ENCODE results near the gene FBXL12.

The FBXL12 gene

GRCh38 chr19:9811139-9811538 lies 7.7 kb downstream of the FBXL12 start:
- Histone ChIP-seq H3K9me3 (ENCODE audit: control insufficient read depth, low read length) (no peaks in the 10 kb centered on the region), H3K4me1 (ENCODE audit: control insufficient read depth, insufficient read depth, low read length, poor library complexity, severe bottlenecking) (no peaks in the 10 kb centered on the region), H3K36me3 (ENCODE audit: control insufficient read depth, insufficient read depth, low read length) (peaks cover 90% of the 10 kb centered on the region), H3K27ac (ENCODE audit: low read depth, low read length, severe bottlenecking) (no peak overlapping the region), H3K4me3 (ENCODE audit: extremely low read depth, insufficient read depth, low read length, poor library complexity, severe bottlenecking) (no peak overlapping the region)
- WGBS, 2 experiments (ENCODE audit: insufficient coverage in 2 of 2) = 97 to 98% methylated on average over 21 of the region's 21 CpGs

DNA sequence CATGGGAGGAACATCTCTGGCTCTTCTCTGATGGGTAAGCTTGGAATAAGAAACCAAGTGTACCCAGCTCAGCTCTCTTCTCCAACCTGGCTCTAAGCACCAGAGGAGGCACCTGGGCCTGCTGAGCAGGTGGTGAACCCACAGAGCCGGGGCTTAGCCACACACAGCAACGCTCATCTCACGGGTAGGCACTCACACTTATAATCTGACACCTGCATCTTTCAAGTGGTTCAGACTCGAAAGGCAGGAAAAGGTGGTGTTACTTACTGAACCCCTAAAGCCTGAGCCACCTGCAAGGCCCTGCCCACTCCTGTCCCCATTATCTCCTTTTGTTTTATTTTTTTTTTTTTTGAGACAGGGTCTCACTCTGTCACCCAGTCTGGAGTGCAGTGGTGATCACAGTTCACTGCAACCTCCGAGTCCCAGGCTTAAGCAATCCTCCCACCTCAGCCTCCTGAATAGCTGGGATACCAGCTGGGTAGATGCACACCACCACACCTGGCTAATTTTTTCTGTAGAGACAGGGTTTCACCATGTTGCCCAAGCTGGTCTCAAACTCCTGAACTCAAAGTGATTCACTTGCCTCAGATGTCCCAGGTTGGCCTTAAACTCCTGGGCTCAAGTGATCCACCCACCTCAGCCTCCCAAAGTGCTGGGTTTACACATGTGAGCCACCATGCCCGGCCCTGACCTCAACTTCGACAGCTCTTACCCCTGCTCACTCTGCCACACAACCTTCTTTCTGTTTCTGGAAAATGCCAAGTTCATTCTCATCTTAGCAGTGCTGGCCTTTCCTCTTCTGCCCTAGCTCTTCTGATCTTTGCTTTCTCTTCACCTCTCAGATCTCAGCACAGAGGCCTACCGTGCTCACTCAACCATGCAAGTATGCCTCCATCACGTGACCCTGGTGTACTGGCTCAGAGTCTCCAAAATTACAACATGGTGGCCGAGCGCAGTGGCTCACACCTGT lies 9.7 kb downstream of the FBXL12 start:
- H3K4me3 ChIP-seq (ENCODE audit: extremely low read depth, insufficient read depth, low read length, poor library complexity, severe bottlenecking) = no peak overlapping the region
- H3K27ac ChIP-seq (ENCODE audit: low read depth, low read length, severe bottlenecking) = no peak overlapping the region
- peaks cover 86% of the 10 kb centered on the region for H3K36me3 ChIP-seq (ENCODE audit: control insufficient read depth, insufficient read depth, low read length)
- no peaks in the 10 kb centered on the region for H3K9me3 ChIP-seq (ENCODE audit: control insufficient read depth, low read length)
- H3K4me1 ChIP-seq (ENCODE audit: control insufficient read depth, insufficient read depth, low read length, poor library complexity, severe bottlenecking) = no peaks in the 10 kb centered on the region
- WGBS, 2 experiments (ENCODE audit: insufficient coverage in 2 of 2) = 88 to 95% methylated on average over 11 of the region's 11 CpGs

DNA sequence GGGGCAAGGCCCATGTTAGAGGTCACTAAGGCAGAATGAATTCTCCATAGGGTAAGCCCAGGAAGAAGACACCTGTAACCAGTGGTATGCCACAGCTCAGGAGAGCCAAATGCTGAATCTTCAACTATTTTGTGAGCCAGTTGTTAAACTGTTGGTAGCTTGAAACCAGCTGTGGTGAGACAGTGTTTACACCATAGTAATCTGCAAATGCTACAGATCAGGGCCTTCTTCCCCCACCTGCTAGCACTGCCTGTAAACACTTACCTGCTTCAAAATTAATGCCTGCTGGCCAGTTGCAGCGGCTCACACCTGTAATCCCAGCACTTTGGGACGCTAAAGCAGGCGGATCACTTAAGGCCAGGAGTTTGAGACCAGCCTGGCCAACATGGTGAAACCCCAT lies 12.1 kb downstream of the FBXL12 start:
- no peak overlapping the region for H3K4me3 ChIP-seq (ENCODE audit: extremely low read depth, insufficient read depth, low read length, poor library complexity, severe bottlenecking)
- H3K27ac ChIP-seq (ENCODE audit: low read depth, low read length, severe bottlenecking) = no peak overlapping the region
- peaks cover 90% of the 10 kb centered on the region for H3K36me3 ChIP-seq (ENCODE audit: control insufficient read depth, insufficient read depth, low read length)
- no peaks in the 10 kb centered on the region for H3K4me1 ChIP-seq (ENCODE audit: control insufficient read depth, insufficient read depth, low read length, poor library complexity, severe bottlenecking)
- no peaks in the 10 kb centered on the region for H3K9me3 ChIP-seq (ENCODE audit: control insufficient read depth, low read length)
- WGBS, 2 experiments (ENCODE audit: insufficient coverage in 2 of 2) = 100% methylated on average over 1 to 3 of the region's 3 CpGs

GRCh38 chr19:9801976-9802375 lies 16.9 kb downstream of the FBXL12 start:
- H3K27ac ChIP-seq (ENCODE audit: low read depth, low read length, severe bottlenecking) = no peak overlapping the region
- H3K36me3 ChIP-seq (ENCODE audit: control insufficient read depth, insufficient read depth, low read length) = peaks cover 48% of the 10 kb centered on the region
- H3K4me3 ChIP-seq (ENCODE audit: extremely low read depth, insufficient read depth, low read length, poor library complexity, severe bottlenecking) = no peak overlapping the region
- 89 to 94% methylated on average over 9 of the region's 10 CpGs for WGBS, 2 experiments (ENCODE audit: insufficient coverage in 2 of 2)
- no peaks in the 10 kb centered on the region for H3K4me1 ChIP-seq (ENCODE audit: control insufficient read depth, insufficient read depth, low read length, poor library complexity, severe bottlenecking)
- no peaks in the 10 kb centered on the region for H3K9me3 ChIP-seq (ENCODE audit: control insufficient read depth, low read length)

GRCh38 chr19:9799162-9799561 lies 19.7 kb downstream of the FBXL12 start:
- Histone ChIP-seq H3K4me1 (ENCODE audit: control insufficient read depth, insufficient read depth, low read length, poor library complexity, severe bottlenecking) (no peaks in the 10 kb centered on the region), H3K27ac (ENCODE audit: low read depth, low read length, severe bottlenecking) (no peak overlapping the region), H3K36me3 (ENCODE audit: control insufficient read depth, insufficient read depth, low read length) (peaks cover 25% of the 10 kb centered on the region), H3K9me3 (ENCODE audit: control insufficient read depth, low read length) (no peaks in the 10 kb centered on the region), H3K4me3 (ENCODE audit: extremely low read depth, insufficient read depth, low read length, poor library complexity, severe bottlenecking) (no peak overlapping the region)

GRCh38 chr19:9797871-9798270 lies 21.0 kb downstream of the FBXL12 start:
- Histone ChIP-seq H3K9me3 (ENCODE audit: control insufficient read depth, low read length) (no peaks in the 10 kb centered on the region), H3K27ac (ENCODE audit: low read depth, low read length, severe bottlenecking) (no peak overlapping the region), H3K4me1 (ENCODE audit: control insufficient read depth, insufficient read depth, low read length, poor library complexity, severe bottlenecking) (no peaks in the 10 kb centered on the region), H3K36me3 (ENCODE audit: control insufficient read depth, insufficient read depth, low read length) (peaks cover 12% of the 10 kb centered on the region), H3K4me3 (ENCODE audit: extremely low read depth, insufficient read depth, low read length, poor library complexity, severe bottlenecking) (no peak overlapping the region)
- 88 to 98% methylated on average over 4 to 5 of the region's 5 CpGs for WGBS, 2 experiments (ENCODE audit: insufficient coverage in 2 of 2)

GRCh38 chr19:9796113-9796773 lies 22.6 kb downstream of the FBXL12 start:
- no peak overlapping the region for H3K4me3 ChIP-seq (ENCODE audit: extremely low read depth, insufficient read depth, low read length, poor library complexity, severe bottlenecking)
- H3K9me3 ChIP-seq (ENCODE audit: control insufficient read depth, low read length) = no peaks in the 10 kb centered on the region
- H3K27ac ChIP-seq (ENCODE audit: low read depth, low read length, severe bottlenecking) = peak overlapping the region; percentile 39
- no peaks in the 10 kb centered on the region for H3K4me1 ChIP-seq (ENCODE audit: control insufficient read depth, insufficient read depth, low read length, poor library complexity, severe bottlenecking)
- 76 to 100% methylated on average over 3 of the region's 6 CpGs for WGBS, 2 experiments (ENCODE audit: insufficient coverage in 2 of 2)
- no peaks in the 10 kb centered on the region for H3K36me3 ChIP-seq (ENCODE audit: control insufficient read depth, insufficient read depth, low read length)

DNA sequence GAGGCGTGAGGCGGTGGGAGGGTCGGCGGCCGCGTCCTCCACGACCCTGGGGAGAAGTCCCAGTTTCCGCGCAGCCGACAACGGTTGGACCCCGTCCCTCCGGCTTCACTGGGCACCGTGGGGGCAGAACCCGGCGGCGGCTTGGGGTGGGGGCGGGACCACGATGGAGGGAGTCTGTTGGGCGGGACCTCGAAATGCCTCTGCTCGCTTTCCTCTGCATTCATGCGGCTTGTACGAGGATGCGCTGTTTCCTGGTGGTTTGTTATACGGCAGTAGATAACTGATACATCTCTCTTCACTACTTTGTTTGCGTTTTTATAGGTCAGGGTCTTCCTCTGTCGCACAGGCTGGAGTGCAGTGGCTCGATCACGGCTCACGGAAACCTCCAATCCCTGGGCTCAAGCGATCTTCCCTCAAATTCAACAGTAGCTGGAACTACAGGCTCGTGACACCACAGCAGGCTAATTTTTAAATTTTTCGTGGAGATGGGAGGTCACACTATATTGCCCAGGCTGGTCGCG lies 25.7 kb downstream of the FBXL12 start:
- H3K4me1 ChIP-seq (ENCODE audit: control insufficient read depth, insufficient read depth, low read length, poor library complexity, severe bottlenecking) = peaks cover 8% of the 10 kb centered on the region
- no peaks in the 10 kb centered on the region for H3K9me3 ChIP-seq (ENCODE audit: control insufficient read depth, low read length)
- peak overlapping the region; percentile 82 for H3K27ac ChIP-seq (ENCODE audit: low read depth, low read length, severe bottlenecking)
- H3K36me3 ChIP-seq (ENCODE audit: control insufficient read depth, insufficient read depth, low read length) = no peaks in the 10 kb centered on the region
- 21 to 37% methylated on average over 22 to 27 of the region's 36 CpGs for WGBS, 2 experiments (ENCODE audit: insufficient coverage in 2 of 2)
- H3K4me3 ChIP-seq (ENCODE audit: extremely low read depth, insufficient read depth, low read length, poor library complexity, severe bottlenecking) = peak overlapping the region; percentile 66

GRCh38 chr19:9792206-9793070 lies 26.4 kb downstream of the FBXL12 start:
- Histone ChIP-seq H3K36me3 (ENCODE audit: control insufficient read depth, insufficient read depth, low read length) (no peaks in the 10 kb centered on the region), H3K27ac (ENCODE audit: low read depth, low read length, severe bottlenecking) (peak overlapping the region; percentile 82), H3K9me3 (ENCODE audit: control insufficient read depth, low read length) (peaks cover 2% of the 10 kb centered on the region), H3K4me1 (ENCODE audit: control insufficient read depth, insufficient read depth, low read length, poor library complexity, severe bottlenecking) (peaks cover 8% of the 10 kb centered on the region), H3K4me3 (ENCODE audit: extremely low read depth, insufficient read depth, low read length, poor library complexity, severe bottlenecking) (peak overlapping the region; percentile 66)
- 0% methylated on average over 26 to 40 of the region's 70 CpGs for WGBS, 2 experiments (ENCODE audit: insufficient coverage in 2 of 2)

DNA sequence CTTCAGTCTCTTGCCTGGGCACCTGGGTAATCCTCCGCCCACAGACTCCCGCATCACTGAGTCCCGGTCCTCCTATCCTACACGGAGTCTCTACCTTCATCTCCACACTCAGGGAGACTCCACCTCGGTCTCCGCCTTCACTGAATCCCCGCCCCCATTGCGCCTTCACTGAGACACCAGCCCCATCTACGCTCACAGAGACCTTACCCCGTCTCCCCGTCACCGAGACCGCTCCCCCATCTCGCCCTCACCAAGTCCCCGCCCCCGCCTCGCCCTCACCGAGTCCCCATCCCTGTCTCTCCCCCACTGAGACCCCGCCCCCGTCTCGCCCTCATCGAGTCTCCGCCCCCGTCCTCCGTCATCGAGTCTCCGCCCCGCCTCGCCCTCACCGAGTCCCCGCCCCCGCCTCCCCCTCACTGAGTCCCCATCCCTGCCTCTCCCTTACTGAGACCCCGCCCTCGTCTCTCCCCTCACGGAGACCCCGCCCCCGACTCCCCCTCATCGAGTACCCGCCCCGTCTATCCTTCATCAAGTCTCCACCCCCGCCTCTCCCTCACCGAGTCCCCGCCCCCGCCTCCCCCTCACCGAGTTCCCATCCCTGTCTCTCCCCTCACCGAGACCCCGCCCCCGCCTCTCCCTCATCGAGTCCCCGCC lies 27.2 kb downstream of the FBXL12 start:
- Histone ChIP-seq H3K36me3 (ENCODE audit: control insufficient read depth, insufficient read depth, low read length) (no peaks in the 10 kb centered on the region), H3K27ac (ENCODE audit: low read depth, low read length, severe bottlenecking) (peak overlapping the region; percentile 45), H3K4me1 (ENCODE audit: control insufficient read depth, insufficient read depth, low read length, poor library complexity, severe bottlenecking) (peaks cover 8% of the 10 kb centered on the region), H3K9me3 (ENCODE audit: control insufficient read depth, low read length) (peaks cover 9% of the 10 kb centered on the region), H3K4me3 (ENCODE audit: extremely low read depth, insufficient read depth, low read length, poor library complexity, severe bottlenecking) (peak overlapping the region; percentile 66)
- WGBS, 2 experiments (ENCODE audit: insufficient coverage in 2 of 2) = 10 to 13% methylated on average over 8 to 12 of the region's 50 CpGs
